ENCODE results near the gene OSBP2. TPM values are rescaled to one million over a fixed set of nuclear protein-coding genes. Genes with fewer than 3 reads are reported as not detected.

OSBP2 gene
- total RNA-seq, 3 donors from 2014 or later: 0.96 to 4.6 (median 4.4) TPM

- no peaks in the 10 kb centered on the region for H3K9me3 ChIP-seq
- intact Hi-C loops (cut with DNase I; ENCODE audit: low total_unique reads): no loop called here
- no peaks in the 10 kb centered on the region for H3K4me1 ChIP-seq
- no peaks in the 10 kb centered on the region for H3K27me3 ChIP-seq
- no peak overlapping the region for H3K27ac ChIP-seq
- no peak for DNase-seq (ENCODE audit: low spot score in 2 of 2)
- H3K36me3 ChIP-seq: no peaks in the 10 kb centered on the region
- no peak overlapping the region for H3K4me3 ChIP-seq
- TF ChIP-seq POLR2A (IDR thresholded peaks at IDR 0.05) (no peak), CTCF (IDR thresholded peaks at IDR 0.05) (no peak), POLR2AphosphoS5 (IDR thresholded peaks at IDR 0.05) (no peak)
These were observed 17.4 kb downstream of the OSBP2 start for GRCh38 chr22:30712094-30712493.

GRCh38 chr22:30714062-30714461 is 19.4 kb downstream of the OSBP2 start:
- intact Hi-C loops (cut with DNase I; ENCODE audit: low total_unique reads): no loop called here
- no peak overlapping the region for H3K4me3 ChIP-seq
- no peaks in the 10 kb centered on the region for H3K9me3 ChIP-seq
- no peaks in the 10 kb centered on the region for H3K36me3 ChIP-seq
- H3K27me3 ChIP-seq: no peaks in the 10 kb centered on the region
- no peaks in the 10 kb centered on the region for H3K4me1 ChIP-seq
- DNase-seq (ENCODE audit: low spot score in 2 of 2): no peak
- TF ChIP-seq POLR2AphosphoS5 (IDR thresholded peaks at IDR 0.05) (no peak), CTCF (IDR thresholded peaks at IDR 0.05) (no peak), POLR2A (IDR thresholded peaks at IDR 0.05) (no peak)
- no peak overlapping the region for H3K27ac ChIP-seq

GRCh38 chr22:30717331-30717921 is 22.8 kb downstream of the OSBP2 start:
- TF ChIP-seq POLR2A (IDR thresholded peaks at IDR 0.05) (no peak), POLR2AphosphoS5 (IDR thresholded peaks at IDR 0.05) (no peak), CTCF (IDR thresholded peaks at IDR 0.05) (no peak)
- no peak for DNase-seq (ENCODE audit: low spot score in 2 of 2)
- Histone ChIP-seq H3K27me3 (no peaks in the 10 kb centered on the region), H3K4me1 (no peaks in the 10 kb centered on the region), H3K9me3 (no peaks in the 10 kb centered on the region), H3K36me3 (no peaks in the 10 kb centered on the region), H3K4me3 (no peak overlapping the region), H3K27ac (no peak overlapping the region)
- intact Hi-C loops (cut with DNase I; ENCODE audit: low total_unique reads): no loop called here

GRCh38 chr22:30717952-30718351 is 23.3 kb downstream of the OSBP2 start:
- DNase-seq (ENCODE audit: low spot score in 2 of 2): no peak
- H3K4me3 ChIP-seq: no peak overlapping the region
- H3K9me3 ChIP-seq: no peaks in the 10 kb centered on the region
- H3K27me3 ChIP-seq: no peaks in the 10 kb centered on the region
- H3K36me3 ChIP-seq: no peaks in the 10 kb centered on the region
- TF ChIP-seq POLR2A (IDR thresholded peaks at IDR 0.05) (no peak), CTCF (IDR thresholded peaks at IDR 0.05) (no peak), POLR2AphosphoS5 (IDR thresholded peaks at IDR 0.05) (no peak)
- intact Hi-C loops (cut with DNase I; ENCODE audit: low total_unique reads): no loop called here
- H3K27ac ChIP-seq: no peak overlapping the region
- H3K4me1 ChIP-seq: no peaks in the 10 kb centered on the region

DNA sequence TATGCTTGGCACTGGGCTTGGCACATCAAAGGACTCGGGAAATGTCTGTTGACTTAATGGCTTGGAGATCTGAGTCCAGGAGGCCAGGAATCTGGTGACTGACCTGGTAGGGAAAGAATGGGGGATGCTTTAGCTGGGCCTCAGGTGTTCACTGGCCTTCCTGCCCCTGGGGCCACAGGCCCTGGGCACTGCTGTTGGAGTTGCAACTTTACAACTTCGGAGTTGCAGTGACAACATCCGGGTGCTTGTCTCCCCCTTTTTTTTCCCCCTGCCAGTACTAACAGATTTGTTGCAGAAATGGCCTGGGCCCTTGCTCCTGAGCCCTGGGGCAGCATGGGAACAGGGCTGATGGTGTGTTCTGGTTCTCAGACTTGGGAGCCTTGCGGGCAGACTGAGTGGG is 23.8 kb downstream of the OSBP2 start:
- intact Hi-C loops (cut with DNase I; ENCODE audit: low total_unique reads): no loop called here
- no peaks in the 10 kb centered on the region for H3K4me1 ChIP-seq
- DNase-seq (ENCODE audit: low spot score in 2 of 2): no peak

More for the DNA sequence above, 23.8 kb downstream of the OSBP2 start:
- Histone ChIP-seq H3K9me3 (no peaks in the 10 kb centered on the region), H3K4me3 (no peak overlapping the region), H3K27me3 (no peaks in the 10 kb centered on the region), H3K36me3 (no peaks in the 10 kb centered on the region), H3K27ac (no peak overlapping the region)
- TF ChIP-seq CTCF (IDR thresholded peaks at IDR 0.05): no peak

All from breast epithelium (tissue), 4 donors.